ENCODE data around the gene LAMB4. TPM values are rescaled to one million over a fixed set of nuclear protein-coding genes. Genes with fewer than 3 reads are reported as not detected.

The LAMB4 gene
- total RNA-seq, 4 donors from 2014 or later, result 0.04 to 0.33 TPM; not detected in 2

DNA sequence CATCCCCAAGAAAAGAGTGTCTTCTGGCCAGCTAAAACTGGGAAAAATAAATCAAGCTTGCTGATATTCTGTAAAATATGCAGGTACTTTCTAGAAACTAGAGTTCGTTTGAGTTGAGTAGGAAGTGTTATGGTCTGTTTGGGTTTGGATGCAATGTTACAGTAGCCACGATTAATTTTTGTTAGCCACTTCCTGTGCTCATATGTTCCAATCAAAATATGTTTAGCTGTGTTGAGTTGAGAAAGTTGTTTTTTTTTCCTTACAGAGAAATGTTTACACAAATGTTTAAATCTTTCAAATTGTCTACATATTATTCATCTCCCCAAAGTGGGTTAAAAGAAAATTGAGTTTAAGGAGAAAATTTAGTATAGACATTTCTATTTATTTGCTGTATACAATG lies 115.9 kb downstream of the LAMB4 start:
- no peaks in the 10 kb centered on the region for H3K9me3 ChIP-seq
- H3K27me3 ChIP-seq, result no peaks in the 10 kb centered on the region
- TF ChIP-seq POLR2A (IDR thresholded peaks at IDR 0.05), result no peak
- TF ChIP-seq, protein P1, sequence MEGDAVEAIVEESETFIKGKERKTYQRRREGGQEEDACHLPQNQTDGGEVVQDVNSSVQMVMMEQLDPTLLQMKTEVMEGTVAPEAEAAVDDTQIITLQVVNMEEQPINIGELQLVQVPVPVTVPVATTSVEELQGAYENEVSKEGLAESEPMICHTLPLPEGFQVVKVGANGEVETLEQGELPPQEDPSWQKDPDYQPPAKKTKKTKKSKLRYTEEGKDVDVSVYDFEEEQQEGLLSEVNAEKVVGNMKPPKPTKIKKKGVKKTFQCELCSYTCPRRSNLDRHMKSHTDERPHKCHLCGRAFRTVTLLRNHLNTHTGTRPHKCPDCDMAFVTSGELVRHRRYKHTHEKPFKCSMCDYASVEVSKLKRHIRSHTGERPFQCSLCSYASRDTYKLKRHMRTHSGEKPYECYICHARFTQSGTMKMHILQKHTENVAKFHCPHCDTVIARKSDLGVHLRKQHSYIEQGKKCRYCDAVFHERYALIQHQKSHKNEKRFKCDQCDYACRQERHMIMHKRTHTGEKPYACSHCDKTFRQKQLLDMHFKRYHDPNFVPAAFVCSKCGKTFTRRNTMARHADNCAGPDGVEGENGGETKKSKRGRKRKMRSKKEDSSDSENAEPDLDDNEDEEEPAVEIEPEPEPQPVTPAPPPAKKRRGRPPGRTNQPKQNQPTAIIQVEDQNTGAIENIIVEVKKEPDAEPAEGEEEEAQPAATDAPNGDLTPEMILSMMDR (IDR thresholded peaks at IDR 0.05 in 4 of 5, conservative IDR thresholded peaks at IDR 0.05 in 1 of 5), result no peak
- ATAC-seq (no peak), DNase-seq (no peak)
- intact Hi-C loops (cut with DNase I; ENCODE audit: low total_unique reads) (loop anchor here (10.0 kb wide), 1 partner anchor 131 kb away; no protein-coding TSS in a partner anchor), in situ Hi-C loops (cut with MboI; ENCODE audit: low sequenced_read_pairs in 4 of 4) (no loop called here)
- no peak overlapping the region for H3K27ac ChIP-seq
- H3K4me3 ChIP-seq, result no peak overlapping the region
- H3K4me1 ChIP-seq, result no peaks in the 10 kb centered on the region
- no peaks in the 10 kb centered on the region for H3K36me3 ChIP-seq

DNA sequence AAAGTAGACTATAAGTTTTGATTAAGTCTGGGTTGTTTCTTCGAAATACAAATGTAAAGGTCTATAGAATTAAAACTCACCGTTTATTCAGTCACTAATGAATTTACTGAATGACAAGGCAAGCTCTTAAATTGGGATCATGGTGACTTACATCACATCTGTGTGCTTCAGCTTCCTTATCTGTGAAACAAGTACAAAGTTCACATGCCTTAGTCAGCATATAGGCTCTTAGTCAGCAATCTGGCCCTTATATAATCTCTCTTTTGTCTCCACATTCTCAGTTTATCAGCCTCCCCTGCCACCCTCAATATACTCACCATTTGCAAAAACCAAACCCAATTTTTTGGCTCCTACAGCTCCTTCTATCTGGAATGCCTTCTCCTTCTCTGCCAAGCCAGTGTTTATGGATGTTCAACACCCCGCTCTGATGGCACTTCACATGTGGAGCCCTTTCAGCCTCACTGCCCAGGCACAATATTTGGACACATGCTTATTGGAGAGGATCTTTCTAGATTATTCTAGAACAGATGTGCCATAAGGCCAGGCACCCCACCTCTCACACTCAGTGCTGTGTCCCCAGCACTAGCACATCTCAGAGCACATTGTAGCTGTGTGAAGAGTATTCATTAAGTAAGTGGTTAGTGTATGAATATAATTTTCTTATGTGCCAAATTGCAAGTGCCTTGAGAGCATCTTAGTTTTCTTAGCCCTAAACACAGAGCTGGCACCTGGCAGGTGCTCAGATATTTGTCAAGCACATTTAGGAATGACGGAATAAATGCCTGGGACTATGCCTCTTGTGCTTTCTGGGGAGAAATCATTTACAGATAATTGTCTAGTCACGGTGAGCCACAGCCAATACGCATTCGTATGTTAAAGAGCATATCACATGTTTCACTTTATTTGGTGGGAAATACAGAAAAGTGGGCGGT lies 117.4 kb downstream of the LAMB4 start:
- Histone ChIP-seq H3K9me3 (no peaks in the 10 kb centered on the region), H3K36me3 (no peaks in the 10 kb centered on the region), H3K27ac (no peak overlapping the region), H3K4me3 (no peak overlapping the region), H3K27me3 (no peaks in the 10 kb centered on the region), H3K4me1 (no peaks in the 10 kb centered on the region)
- DNase-seq, result no peak
- in situ Hi-C loops (cut with MboI; ENCODE audit: low sequenced_read_pairs in 4 of 4), result no loop called here
- no peak for ATAC-seq
- intact Hi-C loops (cut with DNase I; ENCODE audit: low total_unique reads), result loop anchor here (10.0 kb wide), 1 partner anchor 132 kb away; no protein-coding TSS in a partner anchor
- TF ChIP-seq, protein P1 (IDR thresholded peaks at IDR 0.05 in 4 of 5, conservative IDR thresholded peaks at IDR 0.05 in 1 of 5), result no peak
- no peak for TF ChIP-seq POLR2A (IDR thresholded peaks at IDR 0.05)

DNA sequence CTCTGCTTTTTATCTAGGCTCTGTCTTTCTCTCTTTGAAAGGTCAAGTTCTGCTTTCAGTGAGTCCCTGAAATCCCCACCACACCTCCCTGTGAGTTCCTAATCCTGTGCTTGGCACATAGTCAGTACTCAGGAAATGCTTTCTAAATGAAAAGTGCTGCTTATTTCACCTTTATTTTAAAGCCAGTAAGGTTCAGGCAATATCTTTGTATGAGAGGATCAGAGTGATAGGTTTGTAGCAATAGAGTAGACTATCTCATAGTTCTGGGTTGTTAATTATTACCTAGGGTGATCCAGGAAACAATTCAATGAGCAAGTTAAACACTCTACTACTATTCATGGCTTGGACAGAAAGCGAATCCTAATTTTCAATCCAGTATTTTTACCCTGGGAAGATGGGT lies 119.8 kb downstream of the LAMB4 start:
- DNase-seq (no peak), ATAC-seq (no peak)
- Histone ChIP-seq H3K9me3 (no peaks in the 10 kb centered on the region), H3K4me1 (no peaks in the 10 kb centered on the region), H3K27ac (no peak overlapping the region), H3K4me3 (no peak overlapping the region), H3K27me3 (no peaks in the 10 kb centered on the region), H3K36me3 (no peaks in the 10 kb centered on the region)
- TF ChIP-seq, protein P1 (IDR thresholded peaks at IDR 0.05 in 4 of 5, conservative IDR thresholded peaks at IDR 0.05 in 1 of 5), result no peak
- no peak for TF ChIP-seq POLR2A (IDR thresholded peaks at IDR 0.05)
- in situ Hi-C loops (cut with MboI; ENCODE audit: low sequenced_read_pairs in 4 of 4) (no loop called here), intact Hi-C loops (cut with DNase I; ENCODE audit: low total_unique reads) (loop anchor here (10.0 kb wide), 1 partner anchor 134 kb away; no protein-coding TSS in a partner anchor)

DNA sequence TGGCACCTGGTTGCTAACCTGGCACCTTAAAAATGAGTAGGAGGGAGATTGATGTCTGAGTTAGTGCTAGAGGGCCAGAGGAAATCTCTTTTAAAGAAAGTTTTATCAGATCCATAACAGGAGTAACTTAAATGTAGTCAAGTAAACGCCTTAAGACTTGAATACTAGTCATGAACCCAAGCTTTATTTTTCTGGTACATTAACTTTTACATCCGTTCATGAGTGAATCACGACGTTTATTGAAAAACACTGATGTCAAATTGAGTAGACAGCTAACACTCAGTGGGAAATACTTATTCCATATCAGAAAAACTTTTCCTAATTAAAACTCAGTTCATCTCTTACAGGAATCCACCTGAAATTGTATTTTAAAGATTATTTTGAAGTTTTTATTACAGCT lies 120.3 kb downstream of the LAMB4 start:
- ATAC-seq (no peak), DNase-seq (no peak)
- no peak overlapping the region for H3K27ac ChIP-seq
- H3K4me3 ChIP-seq, result no peak overlapping the region
- H3K36me3 ChIP-seq, result no peaks in the 10 kb centered on the region
- H3K27me3 ChIP-seq, result no peaks in the 10 kb centered on the region
- no peaks in the 10 kb centered on the region for H3K9me3 ChIP-seq
- in situ Hi-C loops (cut with MboI; ENCODE audit: low sequenced_read_pairs in 4 of 4), result no loop called here
- TF ChIP-seq, protein P1 (IDR thresholded peaks at IDR 0.05 in 4 of 5, conservative IDR thresholded peaks at IDR 0.05 in 1 of 5), result no peak
- TF ChIP-seq POLR2A (IDR thresholded peaks at IDR 0.05), result no peak
- intact Hi-C loops (cut with DNase I; ENCODE audit: low total_unique reads), result loop anchor here (10.0 kb wide), 1 partner anchor 135 kb away; no protein-coding TSS in a partner anchor
- no peaks in the 10 kb centered on the region for H3K4me1 ChIP-seq
